AG04450 (cell line): ENCODE data around the gene PTGDR2. TPM values are rescaled to one million over a fixed set of nuclear protein-coding genes. Genes with fewer than 3 reads are reported as not detected.
"Not testable (repeated sequence)": the region's sequence is repeated elsewhere in the genome, so short reads cannot be mapped to it uniquely, and the experiment has no call there.

Experiments used
- CTCF ChIA-PET: fragments of 300-600, 350-600 bp; formaldehyde crosslinking; extraction: SDS; loops from one replicate; lab custom pipeline; 2022; ENCODE audit warnings: antibody characterized with exemption, inconsistent platforms; lab: Charles Lee
- POLR2A ChIA-PET: fragments of 350-600 bp; formaldehyde crosslinking; extraction: SDS; loops from one replicate; lab custom pipeline; 2021; ENCODE audit warnings: antibody characterized with exemption, inconsistent platforms; lab: Yijun Ruan, JAX
- DNase-seq: peaks from one replicate; pipeline ENCODE4 v3.0.0-alpha.2; 2011; ENCODE audit warnings: low read depth, low spot score
- H3K27ac ChIP-seq: one replicate; pipeline ENCODE4 v1.5.1; 2012; ENCODE audit warnings: low read depth, low read length, control low read depth
- H3K27me3 ChIP-seq: one replicate; pipeline ENCODE4 v1.6.0; 2012; ENCODE audit warnings: low read length; ENCODE audit not compliant: control insufficient read depth, insufficient read depth
- H3K4me3 ChIP-seq: 2 replicates; pipeline ENCODE4 v1.5.1; 2011; ENCODE audit warnings: mild to moderate bottlenecking, low read depth, low read length, control low read depth
- H3K9me3 ChIP-seq: 2 replicates; pipeline ENCODE4 v1.5.1; 2012; ENCODE audit warnings: low read length; ENCODE audit not compliant: control insufficient read depth, insufficient read depth
- polyA plus RNA-seq: library from polyadenylated mRNA; depleted of rRNA; stranded (reverse); fragments of >200 nt; gene quantifications from 2 replicates; pipeline ENCODE4 v1.2.3, GENCODE V29; 2011
- TF ChIP-seq, protein P1 (sequence below): IDR thresholded peaks from 2 replicates; pipeline ENCODE4 v1.5.1; 2011; ENCODE audit warnings: low read depth, low read length, control low read depth, inconsistent platforms

PTGDR2 gene
- polyA plus RNA-seq, 1 experiment = 0.92 TPM

DNA sequence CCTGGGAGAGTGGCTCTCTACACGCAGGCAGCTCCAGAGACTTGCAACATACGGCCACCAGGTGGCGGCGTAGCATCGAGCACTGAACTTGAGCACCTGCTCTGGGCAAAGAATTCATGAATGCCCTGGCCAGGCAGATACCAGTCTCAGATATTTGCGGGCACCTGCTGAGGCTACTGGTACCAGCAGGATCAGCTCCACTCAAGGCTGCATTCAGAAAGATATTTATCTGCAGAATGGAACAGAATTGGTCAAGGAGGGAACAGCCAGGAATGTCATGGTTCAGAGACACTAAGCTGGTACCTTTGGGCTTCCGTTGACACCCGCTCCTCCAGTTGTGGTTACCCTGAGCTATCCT lies 24.6 kb downstream of the PTGDR2 start:
- TF ChIP-seq, protein P1, sequence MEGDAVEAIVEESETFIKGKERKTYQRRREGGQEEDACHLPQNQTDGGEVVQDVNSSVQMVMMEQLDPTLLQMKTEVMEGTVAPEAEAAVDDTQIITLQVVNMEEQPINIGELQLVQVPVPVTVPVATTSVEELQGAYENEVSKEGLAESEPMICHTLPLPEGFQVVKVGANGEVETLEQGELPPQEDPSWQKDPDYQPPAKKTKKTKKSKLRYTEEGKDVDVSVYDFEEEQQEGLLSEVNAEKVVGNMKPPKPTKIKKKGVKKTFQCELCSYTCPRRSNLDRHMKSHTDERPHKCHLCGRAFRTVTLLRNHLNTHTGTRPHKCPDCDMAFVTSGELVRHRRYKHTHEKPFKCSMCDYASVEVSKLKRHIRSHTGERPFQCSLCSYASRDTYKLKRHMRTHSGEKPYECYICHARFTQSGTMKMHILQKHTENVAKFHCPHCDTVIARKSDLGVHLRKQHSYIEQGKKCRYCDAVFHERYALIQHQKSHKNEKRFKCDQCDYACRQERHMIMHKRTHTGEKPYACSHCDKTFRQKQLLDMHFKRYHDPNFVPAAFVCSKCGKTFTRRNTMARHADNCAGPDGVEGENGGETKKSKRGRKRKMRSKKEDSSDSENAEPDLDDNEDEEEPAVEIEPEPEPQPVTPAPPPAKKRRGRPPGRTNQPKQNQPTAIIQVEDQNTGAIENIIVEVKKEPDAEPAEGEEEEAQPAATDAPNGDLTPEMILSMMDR = peak; percentile 94
- peak; percentile 46 for DNase-seq
- peak overlapping the region; percentile 11 for H3K27ac ChIP-seq
- no peak overlapping the region for H3K4me3 ChIP-seq
- H3K9me3 ChIP-seq = no peaks in the 10 kb centered on the region
- ChIA-PET POLR2A (interaction anchor here (1.1 to 1.5 kb wide), 3 partner anchors 24 to 68 kb away, joined by 3 to 6 read pairs (median 3); no protein-coding TSS in a partner anchor), CTCF (interaction anchor here (0.6 to 17.5 kb wide), 26 partner anchors 10 to 357 kb away, joined by 3 to 317 read pairs (median 7); partner anchors contain the start of genes CCDC86, MS4A10, PTGDR2 and TMEM109)
- peaks cover 28% of the 10 kb centered on the region for H3K27me3 ChIP-seq

DNA sequence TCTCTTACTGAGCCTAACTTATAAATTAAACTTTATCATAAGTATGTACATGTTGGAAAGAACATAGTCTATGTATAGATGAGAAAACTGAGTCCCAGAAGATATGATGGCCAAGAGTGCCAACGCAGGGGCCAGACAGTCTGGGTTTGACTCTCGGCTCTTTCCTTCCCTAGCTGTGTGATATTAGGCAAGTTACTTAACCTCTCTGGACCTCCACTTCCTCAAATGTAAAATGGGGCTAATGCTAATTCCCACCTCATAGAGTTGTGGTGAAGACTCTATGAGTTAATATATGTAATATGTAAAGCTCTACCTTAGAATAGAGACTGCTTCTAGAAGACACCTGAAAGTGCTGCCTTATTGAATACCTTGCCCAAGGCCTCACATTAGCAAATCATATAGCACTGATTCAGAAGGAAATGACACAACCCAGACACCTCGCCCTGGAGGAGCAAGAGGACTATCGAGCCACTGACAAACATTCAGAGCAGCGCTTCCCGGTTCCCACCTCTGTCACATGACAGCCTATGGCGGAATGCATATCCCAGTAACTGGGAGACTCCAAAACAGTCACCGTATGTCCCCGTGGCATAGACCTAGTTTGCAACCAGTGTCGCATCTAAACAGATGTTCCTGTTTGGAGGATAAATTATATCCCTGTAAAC lies 25.1 kb downstream of the PTGDR2 start:
- no peaks in the 10 kb centered on the region for H3K9me3 ChIP-seq
- ChIA-PET CTCF (interaction anchor here (0.6 to 17.5 kb wide), 23 partner anchors 10 to 357 kb away, joined by 3 to 317 read pairs (median 10); partner anchors contain the start of genes CCDC86, MS4A10, PTGDR2 and TMEM109), POLR2A (interaction anchor here (1.1 to 1.5 kb wide), 3 partner anchors 24 to 69 kb away, joined by 3 to 6 read pairs (median 3); no protein-coding TSS in a partner anchor)
- DNase-seq = no peak
- TF ChIP-seq, protein P1 = no peak
- no peak overlapping the region for H3K4me3 ChIP-seq
- H3K27me3 ChIP-seq = peaks cover 28% of the 10 kb centered on the region
- no peak overlapping the region for H3K27ac ChIP-seq

DNA sequence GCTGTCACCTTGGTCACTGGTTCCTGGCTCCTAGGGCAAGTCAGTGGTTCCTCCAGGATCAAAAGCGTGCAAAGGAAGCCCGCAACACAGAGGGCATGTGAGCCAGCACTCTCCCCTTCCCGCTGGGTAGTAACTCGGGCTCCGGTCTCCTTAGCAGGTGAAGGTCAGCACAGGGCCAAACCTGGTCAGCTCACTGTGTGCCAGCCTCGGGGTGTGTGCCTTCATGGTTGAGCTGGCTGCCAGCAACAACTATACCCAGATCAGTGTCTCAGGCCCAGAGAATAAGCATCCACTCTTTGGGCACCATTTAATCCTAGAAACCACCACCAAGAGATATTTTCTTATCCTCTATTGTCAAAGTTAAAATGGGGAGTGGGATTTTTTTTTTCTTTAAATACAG lies 30.0 kb downstream of the PTGDR2 start:
- TF ChIP-seq, protein P1 = no peak
- no peak overlapping the region for H3K4me3 ChIP-seq
- CTCF ChIA-PET = interaction anchor here (1.0 to 17.5 kb wide), 3 partner anchors 61 to 74 kb away, joined by 3 to 317 read pairs (median 295); no protein-coding TSS in a partner anchor
- H3K9me3 ChIP-seq = no peaks in the 10 kb centered on the region
- no peak for DNase-seq
- POLR2A ChIA-PET = no interaction called here
- H3K27ac ChIP-seq = no peak overlapping the region
- H3K27me3 ChIP-seq = peaks cover 33% of the 10 kb centered on the region

DNA sequence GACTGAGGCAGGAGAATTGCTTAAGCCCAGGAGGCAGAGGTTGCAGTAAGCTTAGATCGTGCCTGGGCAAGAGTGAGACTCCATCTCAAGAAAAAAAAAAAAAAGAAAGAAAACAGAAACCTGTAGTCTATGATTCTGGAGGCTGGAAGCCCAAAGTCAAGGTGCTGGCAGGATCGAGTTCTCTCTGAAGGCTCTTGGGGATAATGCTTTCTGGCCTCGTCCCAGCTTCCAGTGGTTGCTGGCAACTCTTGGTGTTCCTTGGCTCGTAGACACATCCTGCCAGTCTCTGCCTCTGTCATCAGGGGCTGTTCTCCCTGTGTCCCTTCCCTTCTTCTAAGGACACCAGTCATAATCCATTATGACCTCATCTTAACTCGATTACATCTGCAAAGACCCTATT lies 30.6 kb downstream of the PTGDR2 start:
- CTCF ChIA-PET = interaction anchor here (1.0 to 17.5 kb wide), 3 partner anchors 62 to 75 kb away, joined by 3 to 317 read pairs (median 4); no protein-coding TSS in a partner anchor
- DNase-seq = no peak
- Histone ChIP-seq H3K27ac (no peak overlapping the region), H3K4me3 (no peak overlapping the region), H3K27me3 (peaks cover 31% of the 10 kb centered on the region), H3K9me3 (no peaks in the 10 kb centered on the region)
- TF ChIP-seq, protein P1 = no peak
- POLR2A ChIA-PET = no interaction called here

DNA sequence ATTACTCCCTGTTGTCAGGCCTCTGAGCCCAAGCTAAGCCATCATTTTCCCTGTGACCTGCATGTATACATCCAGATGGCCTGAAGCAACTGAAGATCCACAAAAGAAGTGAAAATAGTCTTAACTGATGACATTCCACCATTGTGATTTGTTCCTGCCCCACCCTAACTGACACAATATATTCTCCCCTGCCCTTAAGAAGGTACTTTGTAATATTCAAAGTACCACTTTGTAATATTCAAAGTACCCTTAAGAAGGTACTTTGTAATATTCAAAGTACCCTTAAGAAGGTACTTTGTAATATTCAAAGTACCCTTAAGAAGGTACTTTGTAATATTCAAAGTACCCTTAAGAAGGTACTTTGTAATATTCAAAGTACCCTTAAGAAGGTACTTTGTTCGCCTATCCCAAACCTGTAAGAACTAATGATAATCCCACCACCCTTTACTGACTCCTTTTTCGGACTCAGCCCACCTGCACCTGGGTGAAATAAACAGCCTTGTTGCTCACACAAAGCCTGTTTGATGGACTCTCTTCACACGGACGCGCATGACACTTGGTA lies 31.9 kb downstream of the PTGDR2 start:
- POLR2A ChIA-PET, H3K27ac ChIP-seq, H3K4me3 ChIP-seq, DNase-seq, H3K9me3 ChIP-seq: not testable (repeated sequence)
- H3K27me3 ChIP-seq = peaks cover 29% of the 10 kb centered on the region
- CTCF ChIA-PET = interaction anchor here (1.4 to 17.5 kb wide), 2 partner anchors 65 to 76 kb away, joined by 4 to 317 read pairs; no protein-coding TSS in a partner anchor
